ENCODE data around the gene OR56A5. TPM values are rescaled to one million over a fixed set of nuclear protein-coding genes. Genes with fewer than 3 reads are reported as not detected.

Gene OR56A5
- total RNA-seq, 3 donors from 2014 or later = not detected

DNA sequence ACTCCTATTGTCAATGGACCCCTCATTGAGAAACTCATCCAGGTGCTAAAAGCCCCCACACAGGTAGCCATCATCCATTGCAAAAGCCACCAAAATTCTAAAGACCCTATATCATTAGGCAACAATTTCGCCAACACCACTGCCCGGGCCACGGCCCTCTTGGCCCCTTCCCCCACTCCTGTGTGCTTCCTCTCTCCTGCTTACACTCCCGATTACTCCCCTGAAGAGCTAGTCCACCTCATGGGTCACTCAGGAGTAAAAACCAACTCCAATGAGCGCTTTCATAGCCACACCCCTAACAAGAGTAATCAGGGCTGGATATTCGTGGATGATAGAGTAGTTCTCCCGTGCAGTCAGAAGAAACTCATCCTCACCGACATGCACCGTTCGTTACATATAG, 35.2 kb downstream of the OR56A5 start:
- H3K4me1 ChIP-seq = no peaks in the 10 kb centered on the region
- peaks cover 4 to 18% of the 10 kb centered on the region in 2 donors for H3K9me3 ChIP-seq
- no peak overlapping the region for H3K4me3 ChIP-seq
- TF ChIP-seq, protein P1, sequence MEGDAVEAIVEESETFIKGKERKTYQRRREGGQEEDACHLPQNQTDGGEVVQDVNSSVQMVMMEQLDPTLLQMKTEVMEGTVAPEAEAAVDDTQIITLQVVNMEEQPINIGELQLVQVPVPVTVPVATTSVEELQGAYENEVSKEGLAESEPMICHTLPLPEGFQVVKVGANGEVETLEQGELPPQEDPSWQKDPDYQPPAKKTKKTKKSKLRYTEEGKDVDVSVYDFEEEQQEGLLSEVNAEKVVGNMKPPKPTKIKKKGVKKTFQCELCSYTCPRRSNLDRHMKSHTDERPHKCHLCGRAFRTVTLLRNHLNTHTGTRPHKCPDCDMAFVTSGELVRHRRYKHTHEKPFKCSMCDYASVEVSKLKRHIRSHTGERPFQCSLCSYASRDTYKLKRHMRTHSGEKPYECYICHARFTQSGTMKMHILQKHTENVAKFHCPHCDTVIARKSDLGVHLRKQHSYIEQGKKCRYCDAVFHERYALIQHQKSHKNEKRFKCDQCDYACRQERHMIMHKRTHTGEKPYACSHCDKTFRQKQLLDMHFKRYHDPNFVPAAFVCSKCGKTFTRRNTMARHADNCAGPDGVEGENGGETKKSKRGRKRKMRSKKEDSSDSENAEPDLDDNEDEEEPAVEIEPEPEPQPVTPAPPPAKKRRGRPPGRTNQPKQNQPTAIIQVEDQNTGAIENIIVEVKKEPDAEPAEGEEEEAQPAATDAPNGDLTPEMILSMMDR (IDR thresholded peaks at IDR 0.05) = no peak
- TF ChIP-seq POLR2AphosphoS5 (IDR thresholded peaks at IDR 0.05) (no peak), POLR2A (IDR thresholded peaks at IDR 0.05) (no peak)
- intact Hi-C loops (cut with DNase I; ENCODE audit: low total_unique reads) = no loop called here
- H3K36me3 ChIP-seq = no peaks in the 10 kb centered on the region
- no peak for DNase-seq (ENCODE audit: low spot score in 2 of 2)
- H3K27me3 ChIP-seq = no peaks in the 10 kb centered on the region
- H3K27ac ChIP-seq = no peak overlapping the region

- no peaks in the 10 kb centered on the region for H3K27me3 ChIP-seq
- intact Hi-C loops (cut with DNase I; ENCODE audit: low total_unique reads) = no loop called here
- H3K27ac ChIP-seq = no peak overlapping the region
- no peaks in the 10 kb centered on the region for H3K36me3 ChIP-seq
- no peak for DNase-seq (ENCODE audit: low spot score in 2 of 2)
- H3K4me1 ChIP-seq = no peaks in the 10 kb centered on the region
- no peak for TF ChIP-seq POLR2AphosphoS5 (IDR thresholded peaks at IDR 0.05)
- no peak for TF ChIP-seq POLR2A (IDR thresholded peaks at IDR 0.05)
- TF ChIP-seq, protein P1 (IDR thresholded peaks at IDR 0.05) = no peak
- peaks cover 8 to 18% of the 10 kb centered on the region in 2 donors for H3K9me3 ChIP-seq
- H3K4me3 ChIP-seq = no peak overlapping the region
Measured at GRCh38 chr11:5932671-5933070, 35.6 kb downstream of the OR56A5 start.

DNA sequence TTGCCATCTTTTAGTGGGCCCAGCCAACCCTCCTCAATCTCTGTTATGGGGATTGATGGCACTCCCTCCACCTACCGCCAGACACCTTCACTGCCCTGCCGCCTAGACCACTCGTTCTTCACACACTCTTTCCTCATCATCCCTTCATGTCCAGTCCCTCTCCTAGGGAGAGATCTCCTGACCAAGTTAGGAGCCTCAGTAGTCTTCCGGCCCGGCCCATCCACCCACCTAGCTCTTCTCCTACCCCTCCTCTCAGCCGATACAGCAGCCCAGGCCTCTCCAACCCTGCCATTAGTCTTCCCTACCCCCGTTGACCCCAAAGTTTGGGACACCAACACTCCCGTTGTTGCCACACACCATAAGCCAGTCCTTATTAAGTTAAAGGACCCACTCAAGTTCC, 37.2 kb downstream of the OR56A5 start:
- DNase-seq (ENCODE audit: low spot score in 2 of 2) = no peak
- intact Hi-C loops (cut with DNase I; ENCODE audit: low total_unique reads) = no loop called here
- TF ChIP-seq POLR2A (IDR thresholded peaks at IDR 0.05) = no peak
- no peak for TF ChIP-seq POLR2AphosphoS5 (IDR thresholded peaks at IDR 0.05)
- TF ChIP-seq, protein P1 (IDR thresholded peaks at IDR 0.05) = no peak

GRCh38 chr11:5930614-5931013, 37.7 kb downstream of the OR56A5 start:
- intact Hi-C loops (cut with DNase I; ENCODE audit: low total_unique reads) = no loop called here
- TF ChIP-seq, protein P1 (IDR thresholded peaks at IDR 0.05) = no peak
- TF ChIP-seq POLR2AphosphoS5 (IDR thresholded peaks at IDR 0.05) (no peak), POLR2A (IDR thresholded peaks at IDR 0.05) (no peak)
- no peaks in the 10 kb centered on the region for H3K27me3 ChIP-seq
- DNase-seq (ENCODE audit: low spot score in 2 of 2) = no peak
- H3K4me1 ChIP-seq = no peaks in the 10 kb centered on the region
- no peak overlapping the region for H3K4me3 ChIP-seq
- H3K9me3 ChIP-seq = peaks cover 8 to 14% of the 10 kb centered on the region in 2 donors
- no peak overlapping the region for H3K27ac ChIP-seq
- no peaks in the 10 kb centered on the region for H3K36me3 ChIP-seq

More for the DNA sequence above, 37.2 kb downstream of the OR56A5 start:
- H3K27ac ChIP-seq = no peak overlapping the region
- no peaks in the 10 kb centered on the region for H3K36me3 ChIP-seq
- H3K4me3 ChIP-seq = no peak overlapping the region
- H3K9me3 ChIP-seq = peaks cover 8 to 14% of the 10 kb centered on the region in 2 donors
- H3K27me3 ChIP-seq = no peaks in the 10 kb centered on the region
- no peaks in the 10 kb centered on the region for H3K4me1 ChIP-seq

DNA sequence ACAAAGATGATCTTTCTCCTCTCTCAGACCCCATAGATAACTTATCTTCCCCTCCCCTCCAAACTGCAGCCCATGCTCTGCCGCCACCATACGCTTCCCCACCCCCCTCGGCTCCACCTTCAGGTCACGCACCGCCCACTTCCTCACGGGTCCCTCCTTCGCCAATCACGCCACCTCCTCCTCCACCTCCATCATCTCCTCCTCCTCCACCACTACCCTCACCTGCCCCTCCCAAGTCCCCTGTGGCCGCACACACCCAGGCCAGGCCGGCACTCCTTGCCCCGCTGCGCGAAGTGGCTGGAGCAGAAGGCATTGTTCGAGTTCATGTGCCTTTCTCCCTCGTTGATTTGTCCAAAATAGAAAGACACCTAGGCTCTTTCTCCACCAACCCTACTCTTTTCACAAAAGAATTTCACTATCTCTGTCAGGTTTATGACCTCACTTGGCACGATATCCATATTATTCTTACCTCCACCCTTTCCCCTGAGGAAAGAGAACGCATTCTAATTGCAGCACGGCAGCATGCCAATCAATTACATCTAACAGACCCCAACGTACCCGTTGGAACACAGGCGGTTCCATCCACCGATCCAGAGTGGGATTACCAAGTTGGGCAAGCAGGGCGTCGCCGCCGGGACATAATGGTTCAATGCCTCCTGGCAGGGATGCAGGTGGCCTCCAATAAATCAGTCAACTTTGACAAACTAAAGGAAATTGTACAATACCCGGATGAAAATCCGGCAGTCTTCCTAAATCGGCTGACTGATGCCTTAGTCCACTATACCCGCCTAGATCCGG, 38.5 kb downstream of the OR56A5 start:
- no peak for DNase-seq (ENCODE audit: low spot score in 2 of 2)
- H3K36me3 ChIP-seq = no peaks in the 10 kb centered on the region
- intact Hi-C loops (cut with DNase I; ENCODE audit: low total_unique reads) = no loop called here
- peaks cover 8 to 14% of the 10 kb centered on the region in 2 donors for H3K9me3 ChIP-seq
- no peak overlapping the region for H3K27ac ChIP-seq
- H3K27me3 ChIP-seq = no peaks in the 10 kb centered on the region
- TF ChIP-seq, protein P1 (IDR thresholded peaks at IDR 0.05) = no peak
- TF ChIP-seq POLR2AphosphoS5 (IDR thresholded peaks at IDR 0.05) (no peak), POLR2A (IDR thresholded peaks at IDR 0.05) (no peak)
- H3K4me1 ChIP-seq = no peaks in the 10 kb centered on the region
- H3K4me3 ChIP-seq = no peak overlapping the region
